Neural progenitor cell (in vitro differentiated cells): Measurements from ENCODE around the gene RXRA. TPM values are rescaled to one million over a fixed set of nuclear protein-coding genes. Genes with fewer than 3 reads are reported as not detected.

Source experiments
- DNase-seq: peaks from one replicate; pipeline ENCODE4 v3.0.0-alpha.2; 2016; ENCODE audit warnings: low spot score
- H2AFZ ChIP-seq: fragments of 200-600 bp; sonication (generic); replicated peaks from 2 replicates; pipeline ENCODE4 v1.6.1; 2016; ENCODE audit warnings: antibody characterized with exemption
- H3F3A ChIP-seq: fragments of 200-600 bp; sonication (generic); 2 replicates; pipeline ENCODE4 v1.6.1; 2016; ENCODE audit warnings: antibody characterized with exemption, low read depth
- H3K27ac ChIP-seq: fragments of 200-600 bp; sonication (generic); 2 replicates; pipeline ENCODE4 v1.5.1; 2016; ENCODE audit warnings: mild to moderate bottlenecking
- H3K27me3 ChIP-seq: fragments of 200-600 bp; sonication (generic); 2 replicates; pipeline ENCODE4 v1.6.1; 2016; ENCODE audit warnings: mild to moderate bottlenecking, moderate library complexity
- H3K36me3 ChIP-seq: fragments of 200-600 bp; sonication (generic); 2 replicates; pipeline ENCODE4 v1.5.1; 2016
- H3K4me1 ChIP-seq: fragments of 200-600 bp; sonication (generic); 2 replicates; pipeline ENCODE4 v1.6.1; 2016; ENCODE audit warnings: mixed run types
- H3K4me2 ChIP-seq: fragments of 200-600 bp; sonication (generic); 2 replicates; pipeline ENCODE4 v1.6.1; 2016
- H3K4me3 ChIP-seq: fragments of 200-600 bp; sonication (generic); 2 replicates; pipeline ENCODE4 v1.5.1; 2016
- H3K79me2 ChIP-seq: fragments of 200-600 bp; sonication (generic); 2 replicates; pipeline ENCODE4 v1.6.1; 2016; ENCODE audit warnings: low read depth
- H3K9ac ChIP-seq: fragments of 200-600 bp; sonication (generic); 2 replicates; pipeline ENCODE4 v1.6.1; 2016
- H3K9me3 ChIP-seq: fragments of 200-600 bp; sonication (generic); 2 replicates; pipeline ENCODE4 v1.5.1; 2016; ENCODE audit warnings: low read depth
- H4K20me1 ChIP-seq: fragments of 200-600 bp; sonication (generic); 2 replicates; pipeline ENCODE4 v1.6.1; 2016; ENCODE audit warnings: low read depth
- H3K27ac Mint-ChIP-seq: 3 replicates; pipeline ENCODE4 v1.8.0; 2021; ENCODE audit warnings: mixed read lengths
- H3K27me3 Mint-ChIP-seq: 2 replicates; pipeline ENCODE4 v1.8.0; 2022; ENCODE audit warnings: low read depth, mild to moderate bottlenecking, inconsistent platforms, moderate library complexity, mixed read lengths; ENCODE audit not compliant: insufficient read depth
- H3K36me3 Mint-ChIP-seq: 3 replicates; pipeline ENCODE4 v1.8.0; 2021; ENCODE audit warnings: mixed read lengths
- H3K4me1 Mint-ChIP-seq: 3 replicates; pipeline ENCODE4 v1.8.0; 2021; ENCODE audit warnings: mixed read lengths
- H3K4me3 Mint-ChIP-seq: 3 replicates; pipeline ENCODE4 v1.8.0; 2021; ENCODE audit warnings: mild to moderate bottlenecking, moderate library complexity, mixed read lengths
- H3K9me3 Mint-ChIP-seq: 3 replicates; pipeline ENCODE4 v1.8.0; 2020; ENCODE audit warnings: mixed read lengths
- EZH2 ChIP-seq: fragments of 200-600 bp; sonication (generic); IDR thresholded peaks from 2 replicates; pipeline ENCODE4 v1.6.1; 2017; ENCODE audit warnings: antibody characterized with exemption, mild to moderate bottlenecking, moderate library complexity
- EZH2phosphoT487 ChIP-seq: fragments of 200-600 bp; sonication (generic); IDR thresholded peaks from 2 replicates; pipeline ENCODE4 v1.6.1; 2017; ENCODE audit warnings: antibody characterized with exemption
- total RNA-seq: library from RNA; depleted of rRNA; stranded (reverse); fragments of >200 nt; gene quantifications from 2 replicates; pipeline ENCODE4 v1.2.3, GENCODE V29; 2015; ENCODE audit warnings: low replicate concordance
- TF ChIP-seq, protein P1 (sequence below): fragments of 200-600 bp; sonication (generic); IDR thresholded peaks from 2 replicates; pipeline ENCODE4 v1.5.1; 2017; ENCODE audit warnings: antibody characterized with exemption, mild to moderate bottlenecking

Gene RXRA
- total RNA-seq, 1 donor from 2014 or later, result 11.6 TPM

DNA sequence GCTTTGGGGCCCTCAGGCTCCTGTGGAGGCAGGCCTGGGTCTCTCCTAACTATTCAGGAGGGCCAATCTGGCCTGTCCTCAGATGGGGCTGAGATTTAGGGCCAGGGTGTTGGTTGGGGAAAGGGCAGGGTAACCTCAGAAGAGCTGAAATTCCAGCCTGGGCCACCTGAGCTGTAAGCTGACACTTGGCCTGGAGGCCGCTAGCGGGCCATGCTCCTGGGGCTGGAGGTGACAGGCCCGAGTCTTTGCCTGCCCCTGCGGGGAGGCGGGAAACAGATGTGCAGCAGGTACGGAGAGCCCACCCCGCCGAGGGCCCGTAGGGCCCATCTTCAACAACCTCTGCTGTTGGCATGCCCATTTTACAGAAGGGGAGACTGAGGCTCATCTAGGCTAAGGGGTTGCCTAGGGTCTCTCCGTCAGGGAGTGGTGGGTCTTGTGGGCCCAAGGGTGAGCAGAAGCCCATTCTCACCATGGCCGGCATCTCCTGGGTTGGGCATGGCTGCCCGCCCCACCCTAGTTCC is 69.5 kb downstream of the RXRA start:
- H3K27me3 Mint-ChIP-seq, result peaks cover 5% of the 10 kb centered on the region
- H2AFZ ChIP-seq, result no peak overlapping the region
- no peak overlapping the region for H3K9ac ChIP-seq
- H3K27ac Mint-ChIP-seq, result no peak overlapping the region
- no peak overlapping the region for H3K4me3 ChIP-seq
- H3K36me3 Mint-ChIP-seq, result no peaks in the 10 kb centered on the region
- peaks cover 71% of the 10 kb centered on the region for H3K79me2 ChIP-seq
- H3K9me3 Mint-ChIP-seq, result peaks cover 6% of the 10 kb centered on the region
- no peak overlapping the region for H3K27ac ChIP-seq
- H3F3A ChIP-seq, result no peaks in the 10 kb centered on the region
- no peaks in the 10 kb centered on the region for H3K36me3 ChIP-seq
- no peaks in the 10 kb centered on the region for H3K27me3 ChIP-seq
- TF ChIP-seq, protein P1, sequence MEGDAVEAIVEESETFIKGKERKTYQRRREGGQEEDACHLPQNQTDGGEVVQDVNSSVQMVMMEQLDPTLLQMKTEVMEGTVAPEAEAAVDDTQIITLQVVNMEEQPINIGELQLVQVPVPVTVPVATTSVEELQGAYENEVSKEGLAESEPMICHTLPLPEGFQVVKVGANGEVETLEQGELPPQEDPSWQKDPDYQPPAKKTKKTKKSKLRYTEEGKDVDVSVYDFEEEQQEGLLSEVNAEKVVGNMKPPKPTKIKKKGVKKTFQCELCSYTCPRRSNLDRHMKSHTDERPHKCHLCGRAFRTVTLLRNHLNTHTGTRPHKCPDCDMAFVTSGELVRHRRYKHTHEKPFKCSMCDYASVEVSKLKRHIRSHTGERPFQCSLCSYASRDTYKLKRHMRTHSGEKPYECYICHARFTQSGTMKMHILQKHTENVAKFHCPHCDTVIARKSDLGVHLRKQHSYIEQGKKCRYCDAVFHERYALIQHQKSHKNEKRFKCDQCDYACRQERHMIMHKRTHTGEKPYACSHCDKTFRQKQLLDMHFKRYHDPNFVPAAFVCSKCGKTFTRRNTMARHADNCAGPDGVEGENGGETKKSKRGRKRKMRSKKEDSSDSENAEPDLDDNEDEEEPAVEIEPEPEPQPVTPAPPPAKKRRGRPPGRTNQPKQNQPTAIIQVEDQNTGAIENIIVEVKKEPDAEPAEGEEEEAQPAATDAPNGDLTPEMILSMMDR, result no peak
- TF ChIP-seq EZH2 (no peak), EZH2phosphoT487 (no peak)
- H4K20me1 ChIP-seq, result peaks cover 44% of the 10 kb centered on the region
- no peaks in the 10 kb centered on the region for H3K4me1 ChIP-seq
- H3K4me1 Mint-ChIP-seq, result no peaks in the 10 kb centered on the region
- no peaks in the 10 kb centered on the region for H3K9me3 ChIP-seq
- H3K4me3 Mint-ChIP-seq, result no peak overlapping the region
- DNase-seq, result no peak
- no peak overlapping the region for H3K4me2 ChIP-seq

GRCh38 chr9:134396258-134396742 is 70.0 kb downstream of the RXRA start:
- H3K27me3 ChIP-seq, result no peaks in the 10 kb centered on the region
- no peak overlapping the region for H3K4me3 Mint-ChIP-seq
- no peaks in the 10 kb centered on the region for H3K4me1 Mint-ChIP-seq
- H3K79me2 ChIP-seq, result peaks cover 71% of the 10 kb centered on the region
- no peak overlapping the region for H2AFZ ChIP-seq
- H3F3A ChIP-seq, result no peaks in the 10 kb centered on the region
- H3K36me3 Mint-ChIP-seq, result no peaks in the 10 kb centered on the region
- no peak overlapping the region for H3K4me2 ChIP-seq
- H3K9me3 ChIP-seq, result no peaks in the 10 kb centered on the region
- no peaks in the 10 kb centered on the region for H3K36me3 ChIP-seq
- DNase-seq, result no peak
- no peak overlapping the region for H3K27ac ChIP-seq
- TF ChIP-seq EZH2, result no peak
- no peak for TF ChIP-seq EZH2phosphoT487
- TF ChIP-seq, protein P1, result no peak
- H3K4me3 ChIP-seq, result no peak overlapping the region
- H3K9me3 Mint-ChIP-seq, result peaks cover 6% of the 10 kb centered on the region
- H3K27me3 Mint-ChIP-seq, result peaks cover 5% of the 10 kb centered on the region
- H3K27ac Mint-ChIP-seq, result no peak overlapping the region
- peaks cover 44% of the 10 kb centered on the region for H4K20me1 ChIP-seq
- H3K9ac ChIP-seq, result no peak overlapping the region
- H3K4me1 ChIP-seq, result no peaks in the 10 kb centered on the region

DNA sequence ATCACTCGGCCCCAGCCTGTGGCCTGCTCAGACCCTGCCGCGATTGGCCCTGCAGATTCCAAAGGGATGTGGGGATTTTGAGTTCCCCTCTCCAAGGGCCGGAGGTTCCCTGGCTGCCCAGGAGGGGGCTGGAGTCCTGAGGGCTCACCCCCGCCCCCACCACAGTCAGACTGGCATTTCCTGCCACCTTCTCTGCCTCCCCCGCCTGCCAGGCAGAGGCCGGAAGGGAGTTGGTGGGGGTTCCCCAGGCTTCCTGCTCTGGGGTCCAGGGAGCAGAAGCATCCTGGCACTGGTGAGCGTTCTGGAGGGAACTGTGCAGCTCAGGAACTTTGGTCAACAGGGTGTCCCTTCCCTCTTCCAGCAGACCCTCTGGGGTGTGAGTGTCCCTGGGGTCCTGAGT is 70.6 kb downstream of the RXRA start:
- H3K27ac Mint-ChIP-seq, result no peak overlapping the region

More for the DNA sequence above, 70.6 kb downstream of the RXRA start:
- Mint-ChIP-seq H3K9me3 (peaks cover 6% of the 10 kb centered on the region), H3K36me3 (no peaks in the 10 kb centered on the region), H3K27me3 (peaks cover 5% of the 10 kb centered on the region), H3K4me1 (no peaks in the 10 kb centered on the region), H3K4me3 (no peak overlapping the region)
- no peak overlapping the region for H3K4me3 ChIP-seq
- no peaks in the 10 kb centered on the region for H3K36me3 ChIP-seq
- H3K27ac ChIP-seq, result no peak overlapping the region
- no peak overlapping the region for H2AFZ ChIP-seq
- H3K79me2 ChIP-seq, result peaks cover 71% of the 10 kb centered on the region
- H4K20me1 ChIP-seq, result peaks cover 38% of the 10 kb centered on the region
- no peaks in the 10 kb centered on the region for H3K4me1 ChIP-seq
- H3K4me2 ChIP-seq, result no peak overlapping the region
- H3K9ac ChIP-seq, result no peak overlapping the region
- TF ChIP-seq, protein P1, result no peak
- TF ChIP-seq EZH2, result no peak
- TF ChIP-seq EZH2phosphoT487, result no peak
- H3K9me3 ChIP-seq, result no peaks in the 10 kb centered on the region
- DNase-seq, result no peak
- H3K27me3 ChIP-seq, result no peaks in the 10 kb centered on the region
- H3F3A ChIP-seq, result no peaks in the 10 kb centered on the region
